Upper lobe of right lung (tissue), 1 donor: ENCODE results near the gene CCDC187. TPM values are rescaled to one million over a fixed set of nuclear protein-coding genes. Genes with fewer than 3 reads are reported as not detected.

Source experiments
- ATAC-seq: fragments of 200-7000 bp; cut with Tn5 transposase; one replicate; pipeline ENCODE4 v1.9.1; 2020; ENCODE audit warnings: mild to moderate bottlenecking, moderate library complexity
- DNase-seq: peaks from one replicate; pipeline ENCODE4 v3.0.0-alpha.2; 2020
- H3K27ac ChIP-seq: fragments of 200-600 bp; one replicate; pipeline ENCODE4 v1.8.0; 2022
- H3K27me3 ChIP-seq: fragments of 200-600 bp; one replicate; pipeline ENCODE4 v1.8.0; 2022; ENCODE audit warnings: mild to moderate bottlenecking
- H3K36me3 ChIP-seq: fragments of 200-600 bp; one replicate; pipeline ENCODE4 v1.8.0; 2022
- H3K4me1 ChIP-seq: fragments of 200-600 bp; one replicate; pipeline ENCODE4 v1.8.0; 2022
- H3K4me3 ChIP-seq: fragments of 200-600 bp; one replicate; pipeline ENCODE4 v1.8.0; 2022; ENCODE audit warnings: mild to moderate bottlenecking
- H3K9me3 ChIP-seq: fragments of 200-600 bp; one replicate; pipeline ENCODE4 v1.8.0; 2022
- CTCF ChIP-seq: fragments of 200-600 bp; IDR thresholded peaks from one replicate; pipeline ENCODE4 v1.8.0; 2022; ENCODE audit warnings: antibody characterized with exemption
- intact Hi-C: fragments of 100-400 bp; cut with DNase I; formaldehyde crosslinking; loops from one replicate; pipeline ENCODE4 v1.11.0; 2022
- total RNA-seq: library from RNA; stranded (reverse); fragmentation: NEBNext Ultra II Directional; extraction: Animal tissue kit (Norgen Biotek cat#: 25700); gene quantifications from one replicate; pipeline ENCODE4 v1.2.1, GENCODE V29; 2021
- donor health status: DM: no; HTN: yes; CAD: no; lungs with severe emphysema.

CCDC187 gene
- total RNA-seq, 1 donor from 2014 or later: 0.09 TPM

- Histone ChIP-seq H3K36me3 (no peaks in the 10 kb centered on the region), H3K27ac (no peak overlapping the region), H3K27me3 (no peaks in the 10 kb centered on the region), H3K9me3 (no peaks in the 10 kb centered on the region), H3K4me1 (no peaks in the 10 kb centered on the region), H3K4me3 (no peak overlapping the region)
- DNase-seq (no peak), ATAC-seq (no peak)
- intact Hi-C loops: no loop called here
- TF ChIP-seq CTCF: no peak
These were observed 649 bp downstream of the CCDC187 start for GRCh38 chr9:136303066-136303824.

GRCh38 chr9:136302527-136302926 is 1.4 kb downstream of the CCDC187 start:
- Histone ChIP-seq H3K4me3 (no peak overlapping the region), H3K27me3 (no peaks in the 10 kb centered on the region), H3K9me3 (no peaks in the 10 kb centered on the region), H3K36me3 (no peaks in the 10 kb centered on the region), H3K27ac (no peak overlapping the region), H3K4me1 (no peaks in the 10 kb centered on the region)
- ATAC-seq (no peak), DNase-seq (no peak)
- intact Hi-C loops: no loop called here
- no peak for TF ChIP-seq CTCF

- DNase-seq: no peak
- no peaks in the 10 kb centered on the region for H3K27me3 ChIP-seq
These were observed 3.0 kb downstream of the CCDC187 start for GRCh38 chr9:136300866-136301265.

GRCh38 chr9:136300016-136300545 is 3.8 kb downstream of the CCDC187 start:
- DNase-seq (no peak), ATAC-seq (no peak)
- Histone ChIP-seq H3K9me3 (no peaks in the 10 kb centered on the region), H3K4me3 (no peak overlapping the region), H3K27me3 (no peaks in the 10 kb centered on the region), H3K27ac (no peak overlapping the region), H3K4me1 (no peaks in the 10 kb centered on the region), H3K36me3 (no peaks in the 10 kb centered on the region)
- no peak for TF ChIP-seq CTCF
- intact Hi-C loops: no loop called here

More at GRCh38 chr9:136300866-136301265, 3.0 kb downstream of the CCDC187 start:
- Histone ChIP-seq H3K36me3 (no peaks in the 10 kb centered on the region), H3K9me3 (no peaks in the 10 kb centered on the region), H3K4me3 (no peak overlapping the region), H3K4me1 (no peaks in the 10 kb centered on the region), H3K27ac (no peak overlapping the region)
- TF ChIP-seq CTCF: no peak
- intact Hi-C loops: no loop called here
- no peak for ATAC-seq

- intact Hi-C loops: no loop called here
- H3K4me3 ChIP-seq: no peak overlapping the region
- H3K9me3 ChIP-seq: no peaks in the 10 kb centered on the region
- H3K36me3 ChIP-seq: no peaks in the 10 kb centered on the region
- TF ChIP-seq CTCF: no peak
- H3K4me1 ChIP-seq: no peaks in the 10 kb centered on the region
- ATAC-seq (no peak), DNase-seq (no peak)
- no peak overlapping the region for H3K27ac ChIP-seq
- no peaks in the 10 kb centered on the region for H3K27me3 ChIP-seq
These were observed 4.4 kb downstream of the CCDC187 start for GRCh38 chr9:136299541-136299940.
